Measurements from ENCODE around the gene NMT2.
"Not testable (repeated sequence)": the region's sequence is repeated elsewhere in the genome, so short reads cannot be mapped to it uniquely, and the experiment has no call there.

Gene NMT2

GRCh38 chr10:15209827-15210509, 41.5 kb upstream of the NMT2 start:
- DNase-seq (ENCODE audit: low read depth in 2 of 2): peak; percentile 81 to 84
- H3K4me3 ChIP-seq (replicated peaks in 1 of 2; ENCODE audit: low read depth in 2 of 2, low read length in 2 of 2): no peak overlapping the region
- TF ChIP-seq CTCF (IDR thresholded peaks at IDR 0.05; ENCODE audit: low read depth, low read length): peak; percentile 90

GRCh38 chr10:15208221-15208620, 39.7 kb upstream of the NMT2 start:
- no peak for DNase-seq (ENCODE audit: low read depth in 2 of 2)
- no peak overlapping the region for H3K4me3 ChIP-seq (replicated peaks in 1 of 2; ENCODE audit: low read depth in 2 of 2, low read length in 2 of 2)
- TF ChIP-seq CTCF (IDR thresholded peaks at IDR 0.05; ENCODE audit: low read depth, low read length): no peak

- DNase-seq (ENCODE audit: low read depth in 2 of 2); H3K4me3 ChIP-seq (replicated peaks in 1 of 2; ENCODE audit: low read depth in 2 of 2, low read length in 2 of 2): not testable (repeated sequence)
Observed at GRCh38 chr10:15207410-15207809, 38.9 kb upstream of the NMT2 start.

GRCh38 chr10:15202639-15203038, 34.1 kb upstream of the NMT2 start:
- peak in 1 of 2 donors; percentile 23 for DNase-seq (ENCODE audit: low read depth in 2 of 2)
- TF ChIP-seq CTCF (IDR thresholded peaks at IDR 0.05; ENCODE audit: low read depth, low read length): no peak
- H3K4me3 ChIP-seq (replicated peaks in 1 of 2; ENCODE audit: low read depth in 2 of 2, low read length in 2 of 2): no peak overlapping the region

GRCh38 chr10:15202301-15202621, 33.8 kb upstream of the NMT2 start:
- not testable (repeated sequence) for DNase-seq (ENCODE audit: low read depth in 2 of 2); H3K4me3 ChIP-seq (replicated peaks in 1 of 2; ENCODE audit: low read depth in 2 of 2, low read length in 2 of 2)

- H3K4me3 ChIP-seq (replicated peaks in 1 of 2; ENCODE audit: low read depth in 2 of 2, low read length in 2 of 2): no peak overlapping the region
- TF ChIP-seq CTCF (IDR thresholded peaks at IDR 0.05; ENCODE audit: low read depth, low read length): no peak
- peak; percentile 32 to 55 for DNase-seq (ENCODE audit: low read depth in 2 of 2)
Observed at GRCh38 chr10:15201589-15202300, 33.3 kb upstream of the NMT2 start.

- H3K4me3 ChIP-seq (replicated peaks in 1 of 2; ENCODE audit: low read depth in 2 of 2, low read length in 2 of 2): no peak overlapping the region
- peak; percentile 79 to 89 for DNase-seq (ENCODE audit: low read depth in 2 of 2)
- TF ChIP-seq CTCF (IDR thresholded peaks at IDR 0.05; ENCODE audit: low read depth, low read length): no peak
Observed at GRCh38 chr10:15200626-15201025, 32.1 kb upstream of the NMT2 start.

GRCh38 chr10:15197911-15198310, 29.4 kb upstream of the NMT2 start:
- no peak for DNase-seq (ENCODE audit: low read depth in 2 of 2)
- no peak for TF ChIP-seq CTCF (IDR thresholded peaks at IDR 0.05; ENCODE audit: low read depth, low read length)
- no peak overlapping the region for H3K4me3 ChIP-seq (replicated peaks in 1 of 2; ENCODE audit: low read depth in 2 of 2, low read length in 2 of 2)

Measured in cardiac fibroblast (primary cell).